Osteoblast (primary cell): ENCODE measurements around the gene SLC30A2. TPM values are rescaled to one million over a fixed set of nuclear protein-coding genes. Genes with fewer than 3 reads are reported as not detected.

Source experiments
- DNase-seq: peaks from one replicate; pipeline ENCODE4 v3.0.0; 2011; ENCODE audit warnings: low spot score, mixed read lengths; ENCODE audit not compliant: insufficient read length; ENCODE audit errors: missing footprints
- H2AFZ ChIP-seq: 2 replicates; pipeline ENCODE4 v1.6.0; 2011; ENCODE audit warnings: mild to moderate bottlenecking, low read length
- H3K27ac ChIP-seq: 2 replicates; pipeline ENCODE4 v1.5.1; 2011; ENCODE audit warnings: mild to moderate bottlenecking, low read depth, low read length, moderate library complexity
- H3K27me3 ChIP-seq: 2 replicates; pipeline ENCODE4 v1.6.0; 2012; ENCODE audit warnings: mild to moderate bottlenecking, control low read depth, inconsistent platforms, low read length, moderate library complexity; ENCODE audit not compliant: insufficient read depth
- H3K36me3 ChIP-seq: 2 replicates; pipeline ENCODE4 v1.5.1; 2011; ENCODE audit warnings: mild to moderate bottlenecking, low read length, control low read depth, moderate library complexity; ENCODE audit not compliant: insufficient read depth
- H3K4me1 ChIP-seq: 2 replicates; pipeline ENCODE4 v1.5.1; 2011; ENCODE audit warnings: mild to moderate bottlenecking, low read length, control low read depth, moderate library complexity; ENCODE audit not compliant: insufficient read depth
- H3K4me2 ChIP-seq: 2 replicates; pipeline ENCODE4 v1.6.0; 2011; ENCODE audit warnings: mild to moderate bottlenecking, low read length; ENCODE audit not compliant: insufficient read depth
- H3K4me3 ChIP-seq: fragments of 200-600 bp; sonication (generic); 3 replicates; pipeline ENCODE4 v1.5.1; 2012; ENCODE audit warnings: mild to moderate bottlenecking, low read length, inconsistent platforms; ENCODE audit not compliant: insufficient read depth
- H3K79me2 ChIP-seq: 2 replicates; pipeline ENCODE4 v1.6.0; 2012; ENCODE audit warnings: mild to moderate bottlenecking, low read length, control low read depth, inconsistent platforms; ENCODE audit not compliant: insufficient read depth
- H3K9me3 ChIP-seq: 2 replicates; pipeline ENCODE4 v1.5.1; 2011; ENCODE audit warnings: low read depth, low read length, control low read depth
- H4K20me1 ChIP-seq: 2 replicates; pipeline ENCODE4 v1.6.0; 2012; ENCODE audit warnings: mild to moderate bottlenecking, low read length, control low read depth; ENCODE audit not compliant: insufficient read depth
- total RNA-seq: library from RNA; depleted of rRNA; stranded (reverse); fragments of >200 nt; gene quantifications from 2 replicates; pipeline ENCODE4 v1.2.3, GENCODE V29; 2012
- TF ChIP-seq, protein P1 (sequence below): IDR thresholded peaks from 2 replicates; pipeline ENCODE4 v1.5.1; 2011; ENCODE audit warnings: mild to moderate bottlenecking, low read depth, low read length, moderate library complexity; ENCODE audit errors: extremely low read depth

SLC30A2 gene
- total RNA-seq, 1 donor, result not detected

GRCh38 chr1:26075421-26076144, 29.7 kb upstream of the SLC30A2 start:
- H3K27me3 ChIP-seq, result peaks cover 45% of the 10 kb centered on the region
- TF ChIP-seq, protein P1, sequence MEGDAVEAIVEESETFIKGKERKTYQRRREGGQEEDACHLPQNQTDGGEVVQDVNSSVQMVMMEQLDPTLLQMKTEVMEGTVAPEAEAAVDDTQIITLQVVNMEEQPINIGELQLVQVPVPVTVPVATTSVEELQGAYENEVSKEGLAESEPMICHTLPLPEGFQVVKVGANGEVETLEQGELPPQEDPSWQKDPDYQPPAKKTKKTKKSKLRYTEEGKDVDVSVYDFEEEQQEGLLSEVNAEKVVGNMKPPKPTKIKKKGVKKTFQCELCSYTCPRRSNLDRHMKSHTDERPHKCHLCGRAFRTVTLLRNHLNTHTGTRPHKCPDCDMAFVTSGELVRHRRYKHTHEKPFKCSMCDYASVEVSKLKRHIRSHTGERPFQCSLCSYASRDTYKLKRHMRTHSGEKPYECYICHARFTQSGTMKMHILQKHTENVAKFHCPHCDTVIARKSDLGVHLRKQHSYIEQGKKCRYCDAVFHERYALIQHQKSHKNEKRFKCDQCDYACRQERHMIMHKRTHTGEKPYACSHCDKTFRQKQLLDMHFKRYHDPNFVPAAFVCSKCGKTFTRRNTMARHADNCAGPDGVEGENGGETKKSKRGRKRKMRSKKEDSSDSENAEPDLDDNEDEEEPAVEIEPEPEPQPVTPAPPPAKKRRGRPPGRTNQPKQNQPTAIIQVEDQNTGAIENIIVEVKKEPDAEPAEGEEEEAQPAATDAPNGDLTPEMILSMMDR, result no peak

DNA sequence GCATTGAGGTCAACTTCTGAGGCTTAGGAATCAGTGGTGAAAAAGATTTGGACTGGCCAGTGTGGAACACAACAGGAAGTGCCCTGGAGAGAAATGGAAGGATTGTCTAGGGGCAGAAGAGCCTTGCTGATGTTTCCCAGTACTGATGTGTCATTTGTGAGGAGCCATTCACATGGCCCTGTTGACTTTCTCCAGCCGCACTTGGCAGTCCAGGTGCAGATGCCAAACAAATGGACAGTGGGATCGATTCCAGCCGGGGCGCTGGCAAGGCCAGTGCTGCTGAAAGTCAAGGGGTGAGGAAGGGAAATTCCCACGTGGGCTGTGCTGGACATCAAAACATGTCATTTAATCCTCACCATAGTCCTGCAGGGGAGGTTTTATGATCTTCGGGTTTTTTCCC, 26.4 kb upstream of the SLC30A2 start:
- H3K4me1 ChIP-seq, result no peaks in the 10 kb centered on the region
- TF ChIP-seq, protein P1, result no peak
- H2AFZ ChIP-seq, result no peak overlapping the region
- H4K20me1 ChIP-seq, result no peaks in the 10 kb centered on the region
- no peak for DNase-seq
- H3K27ac ChIP-seq, result no peak overlapping the region
- no peak overlapping the region for H3K4me3 ChIP-seq
- H3K36me3 ChIP-seq, result no peaks in the 10 kb centered on the region
- no peak overlapping the region for H3K4me2 ChIP-seq
- no peaks in the 10 kb centered on the region for H3K9me3 ChIP-seq
- H3K27me3 ChIP-seq, result peaks cover 49% of the 10 kb centered on the region
- H3K79me2 ChIP-seq, result no peaks in the 10 kb centered on the region

More at GRCh38 chr1:26075421-26076144, 29.7 kb upstream of the SLC30A2 start:
- Histone ChIP-seq H3K4me1 (no peaks in the 10 kb centered on the region), H3K36me3 (no peaks in the 10 kb centered on the region), H3K4me2 (no peak overlapping the region), H2AFZ (no peak overlapping the region), H3K27ac (no peak overlapping the region), H3K79me2 (no peaks in the 10 kb centered on the region), H3K9me3 (no peaks in the 10 kb centered on the region), H3K4me3 (no peak overlapping the region), H4K20me1 (no peaks in the 10 kb centered on the region)
- DNase-seq, result no peak

GRCh38 chr1:26070963-26071342, 25.0 kb upstream of the SLC30A2 start:
- no peaks in the 10 kb centered on the region for H3K36me3 ChIP-seq
- no peaks in the 10 kb centered on the region for H3K4me1 ChIP-seq
- no peak overlapping the region for H3K27ac ChIP-seq
- H2AFZ ChIP-seq, result no peak overlapping the region
- H3K79me2 ChIP-seq, result no peaks in the 10 kb centered on the region
- no peaks in the 10 kb centered on the region for H3K9me3 ChIP-seq
- H3K4me2 ChIP-seq, result no peak overlapping the region
- DNase-seq, result no peak
- H3K27me3 ChIP-seq, result peaks cover 57% of the 10 kb centered on the region
- H3K4me3 ChIP-seq, result no peak overlapping the region
- TF ChIP-seq, protein P1, result no peak
- no peaks in the 10 kb centered on the region for H4K20me1 ChIP-seq

- peaks cover 60% of the 10 kb centered on the region for H3K27me3 ChIP-seq
Observed at GRCh38 chr1:26070296-26070962, 24.5 kb upstream of the SLC30A2 start.

More at GRCh38 chr1:26070296-26070962, 24.5 kb upstream of the SLC30A2 start:
- Histone ChIP-seq H3K4me2 (no peak overlapping the region), H3K4me1 (no peaks in the 10 kb centered on the region), H3K36me3 (no peaks in the 10 kb centered on the region), H3K9me3 (no peaks in the 10 kb centered on the region), H3K27ac (no peak overlapping the region), H3K4me3 (no peak overlapping the region), H3K79me2 (no peaks in the 10 kb centered on the region), H4K20me1 (no peaks in the 10 kb centered on the region), H2AFZ (no peak overlapping the region)
- no peak for DNase-seq
- TF ChIP-seq, protein P1, result no peak
